Astrocyte (in vitro differentiated cells and primary cell): ENCODE results near the gene MOSMO. TPM values are rescaled to one million over a fixed set of nuclear protein-coding genes. Genes with fewer than 3 reads are reported as not detected.

Experiments used
- DNase-seq: peaks from one replicate; pipeline ENCODE4 v3.0.0-alpha.2; 2010; ENCODE audit warnings: low read depth
- FAIRE-seq: peaks from 2 replicates; lab custom pipeline; 2011; peaks lifted over from hg19 to GRCh38; lab: Jason Lieb, UNC
- H2AFZ ChIP-seq: 2 replicates; pipeline ENCODE4 v1.6.0; 2012; ENCODE audit warnings: low read depth, low read length, inconsistent platforms
- H3K27ac ChIP-seq: 2 replicates; pipeline ENCODE4 v1.5.1; 2011; ENCODE audit warnings: low read depth, low read length, inconsistent platforms
- H3K27me3 ChIP-seq: 2 replicates; pipeline ENCODE4 v1.6.0; 2011; ENCODE audit warnings: low read length, inconsistent platforms; ENCODE audit not compliant: insufficient read depth
- H3K36me3 ChIP-seq: 2 replicates; pipeline ENCODE4 v1.5.1; 2011; ENCODE audit warnings: low read length, inconsistent platforms; ENCODE audit not compliant: insufficient read depth
- H3K4me1 ChIP-seq: 2 replicates; pipeline ENCODE4 v1.5.1; 2011; ENCODE audit warnings: low read length, inconsistent platforms; ENCODE audit not compliant: insufficient read depth
- H3K4me2 ChIP-seq: 2 replicates; pipeline ENCODE4 v1.6.0; 2012; ENCODE audit warnings: low read length, inconsistent platforms
- H3K4me3 ChIP-seq: 2 replicates; pipeline ENCODE4 v1.5.1; 2011; ENCODE audit warnings: low read depth, mild to moderate bottlenecking, low read length, inconsistent platforms; ENCODE audit not compliant: insufficient read depth
- H3K79me2 ChIP-seq: 2 replicates; pipeline ENCODE4 v1.6.0; 2012; ENCODE audit warnings: mild to moderate bottlenecking, low read length, inconsistent platforms; ENCODE audit not compliant: insufficient read depth
- H3K9ac ChIP-seq: 2 replicates; pipeline ENCODE4 v1.6.0; 2012; ENCODE audit warnings: mild to moderate bottlenecking, low read length, inconsistent platforms
- H3K9me3 ChIP-seq: 2 replicates; pipeline ENCODE4 v1.5.1; 2012; ENCODE audit warnings: low read depth, mild to moderate bottlenecking, low read length, inconsistent platforms; ENCODE audit not compliant: insufficient read depth
- H4K20me1 ChIP-seq: 2 replicates; pipeline ENCODE4 v1.6.0; 2012; ENCODE audit warnings: low read length, inconsistent platforms; ENCODE audit not compliant: insufficient read depth
- H3K27ac Mint-ChIP-seq: one replicate; pipeline ENCODE4 v1.8.0; 2021; ENCODE audit warnings: mild to moderate bottlenecking, mixed read lengths; ENCODE audit not compliant: unreplicated experiment
- H3K27me3 Mint-ChIP-seq: one replicate; pipeline ENCODE4 v1.8.0; 2021; ENCODE audit warnings: low read depth, mixed read lengths; ENCODE audit not compliant: unreplicated experiment
- H3K36me3 Mint-ChIP-seq: one replicate; pipeline ENCODE4 v1.8.0; 2021; ENCODE audit warnings: low read depth, mixed read lengths; ENCODE audit not compliant: unreplicated experiment
- H3K4me1 Mint-ChIP-seq: one replicate; pipeline ENCODE4 v1.8.0; 2021; ENCODE audit warnings: low read depth, mixed read lengths; ENCODE audit not compliant: unreplicated experiment
- H3K4me3 Mint-ChIP-seq: one replicate; pipeline ENCODE4 v1.8.0; 2021; ENCODE audit warnings: mild to moderate bottlenecking, moderate library complexity, mixed read lengths; ENCODE audit not compliant: unreplicated experiment
- H3K9me3 Mint-ChIP-seq: one replicate; pipeline ENCODE4 v1.8.0; 2021; ENCODE audit warnings: mild to moderate bottlenecking, mixed read lengths; ENCODE audit not compliant: unreplicated experiment
- EZH2 ChIP-seq: IDR thresholded peaks from 2 replicates; pipeline ENCODE4 v1.6.1; 2012; ENCODE audit warnings: mild to moderate bottlenecking, low read length, inconsistent platforms; ENCODE audit not compliant: insufficient read depth
- total RNA-seq: library from RNA; stranded (reverse); gene quantifications from 2 replicates; pipeline ENCODE4 v1.2.1, GENCODE V29; 2021
- TF ChIP-seq, protein P1 (sequence below): IDR thresholded peaks from 2 replicates; pipeline ENCODE4 v1.5.1; 2011; ENCODE audit warnings: low read depth, mild to moderate bottlenecking, inconsistent platforms, low read length, moderate library complexity; ENCODE audit not compliant: insufficient read depth

Gene MOSMO
- total RNA-seq, 1 donor from 2014 or later: 11.5 TPM

DNA sequence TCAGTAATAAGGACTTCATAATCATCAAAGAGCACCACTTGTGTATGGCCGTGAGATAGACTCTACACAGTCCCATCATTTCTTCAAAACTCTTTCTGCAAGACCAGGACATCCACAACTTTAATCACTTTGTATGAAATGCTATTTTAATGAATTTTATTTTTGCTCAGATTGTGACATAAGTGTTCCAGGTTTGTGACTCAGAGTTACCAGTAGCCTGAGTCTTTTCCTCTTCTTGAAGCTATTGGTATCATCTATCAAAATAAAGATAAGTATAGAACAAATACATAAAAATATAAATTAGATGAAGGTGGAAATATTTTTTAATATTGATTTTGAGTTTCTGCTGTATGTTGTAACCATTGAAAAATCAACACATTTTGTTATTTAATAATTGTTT is 67.9 kb downstream of the MOSMO start:
- no peak overlapping the region for H3K27ac Mint-ChIP-seq
- H3K36me3 Mint-ChIP-seq: no peaks in the 10 kb centered on the region
- FAIRE-seq: no peak
- H3K4me1 Mint-ChIP-seq: no peaks in the 10 kb centered on the region
- H3K9me3 ChIP-seq: no peaks in the 10 kb centered on the region
- peaks cover 24% of the 10 kb centered on the region for H3K79me2 ChIP-seq
- peaks cover 5% of the 10 kb centered on the region for H3K4me1 ChIP-seq
- no peak overlapping the region for H3K4me3 Mint-ChIP-seq
- peak overlapping the region; percentile 47 for H3K27ac ChIP-seq
- DNase-seq: no peak
- peak overlapping the region; percentile 57 for H3K4me2 ChIP-seq
- no peak overlapping the region for H2AFZ ChIP-seq
- TF ChIP-seq, protein P1, sequence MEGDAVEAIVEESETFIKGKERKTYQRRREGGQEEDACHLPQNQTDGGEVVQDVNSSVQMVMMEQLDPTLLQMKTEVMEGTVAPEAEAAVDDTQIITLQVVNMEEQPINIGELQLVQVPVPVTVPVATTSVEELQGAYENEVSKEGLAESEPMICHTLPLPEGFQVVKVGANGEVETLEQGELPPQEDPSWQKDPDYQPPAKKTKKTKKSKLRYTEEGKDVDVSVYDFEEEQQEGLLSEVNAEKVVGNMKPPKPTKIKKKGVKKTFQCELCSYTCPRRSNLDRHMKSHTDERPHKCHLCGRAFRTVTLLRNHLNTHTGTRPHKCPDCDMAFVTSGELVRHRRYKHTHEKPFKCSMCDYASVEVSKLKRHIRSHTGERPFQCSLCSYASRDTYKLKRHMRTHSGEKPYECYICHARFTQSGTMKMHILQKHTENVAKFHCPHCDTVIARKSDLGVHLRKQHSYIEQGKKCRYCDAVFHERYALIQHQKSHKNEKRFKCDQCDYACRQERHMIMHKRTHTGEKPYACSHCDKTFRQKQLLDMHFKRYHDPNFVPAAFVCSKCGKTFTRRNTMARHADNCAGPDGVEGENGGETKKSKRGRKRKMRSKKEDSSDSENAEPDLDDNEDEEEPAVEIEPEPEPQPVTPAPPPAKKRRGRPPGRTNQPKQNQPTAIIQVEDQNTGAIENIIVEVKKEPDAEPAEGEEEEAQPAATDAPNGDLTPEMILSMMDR: no peak
- TF ChIP-seq EZH2: no peak
- no peaks in the 10 kb centered on the region for H3K27me3 ChIP-seq
- H3K27me3 Mint-ChIP-seq: no peaks in the 10 kb centered on the region
- H3K9me3 Mint-ChIP-seq: no peaks in the 10 kb centered on the region
- H3K9ac ChIP-seq: no peak overlapping the region
- peaks cover 24% of the 10 kb centered on the region for H4K20me1 ChIP-seq
- no peak overlapping the region for H3K4me3 ChIP-seq
- peaks cover 3% of the 10 kb centered on the region for H3K36me3 ChIP-seq

DNA sequence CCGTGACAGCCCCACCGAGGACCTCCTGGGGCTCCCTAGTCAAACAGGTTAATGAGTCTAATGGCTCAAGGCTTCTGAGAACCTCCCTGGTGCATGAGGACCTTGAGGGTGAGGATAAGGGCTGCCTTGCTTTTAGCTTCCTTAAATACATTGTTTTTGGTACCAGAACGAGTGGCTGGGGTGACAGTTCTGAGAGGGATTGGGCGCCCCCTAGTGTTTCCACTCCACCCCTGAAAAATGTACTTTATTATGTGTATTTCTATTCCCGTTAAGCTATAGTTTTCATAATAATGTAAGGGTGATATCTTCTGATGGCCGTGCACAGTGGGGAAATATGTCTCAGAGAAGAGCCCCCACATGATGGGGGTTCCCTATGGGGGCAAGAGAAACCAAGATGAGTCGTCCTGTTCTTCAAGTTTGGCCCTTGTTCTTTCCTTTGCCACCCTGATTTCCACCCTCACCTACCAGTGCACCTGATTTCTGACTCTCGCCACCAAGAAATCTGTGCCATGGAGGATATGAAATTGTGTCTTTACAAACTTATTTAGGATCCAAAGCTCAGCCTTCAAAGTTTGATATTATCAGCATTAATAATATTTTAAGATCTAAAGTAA is 69.9 kb downstream of the MOSMO start:
- H3K9me3 Mint-ChIP-seq: no peaks in the 10 kb centered on the region
- Histone ChIP-seq H4K20me1 (peaks cover 22% of the 10 kb centered on the region), H3K9me3 (no peaks in the 10 kb centered on the region), H3K79me2 (peaks cover 13% of the 10 kb centered on the region), H3K4me2 (no peak overlapping the region), H3K27me3 (no peaks in the 10 kb centered on the region), H3K36me3 (peaks cover 6% of the 10 kb centered on the region), H3K4me3 (no peak overlapping the region), H3K27ac (no peak overlapping the region), H3K4me1 (peaks cover 5% of the 10 kb centered on the region), H3K9ac (no peak overlapping the region), H2AFZ (no peak overlapping the region)
- no peaks in the 10 kb centered on the region for H3K36me3 Mint-ChIP-seq
- FAIRE-seq: no peak
- no peak overlapping the region for H3K4me3 Mint-ChIP-seq
- no peak overlapping the region for H3K27ac Mint-ChIP-seq
- no peaks in the 10 kb centered on the region for H3K4me1 Mint-ChIP-seq
- DNase-seq: peak; percentile 27
- no peaks in the 10 kb centered on the region for H3K27me3 Mint-ChIP-seq
- TF ChIP-seq, protein P1: peak; percentile 83
- no peak for TF ChIP-seq EZH2

DNA sequence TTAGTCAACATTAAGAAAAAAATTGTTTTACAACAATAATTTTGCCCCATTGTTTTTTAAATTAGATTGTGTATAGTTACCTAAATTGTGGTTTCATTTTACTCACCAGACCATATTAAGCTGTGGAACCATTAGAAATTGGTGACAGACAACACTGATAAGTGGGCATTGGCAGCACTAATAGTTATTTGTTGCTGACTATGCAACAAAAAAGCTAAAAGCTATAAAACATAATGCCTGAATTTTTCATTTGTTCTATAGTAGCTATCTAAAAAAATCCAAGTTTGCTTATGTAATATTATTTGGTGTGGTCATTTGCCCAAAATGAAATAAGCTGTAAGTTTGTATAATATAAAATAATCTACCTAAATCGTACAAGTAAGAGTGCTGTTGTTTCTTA is 70.7 kb downstream of the MOSMO start:
- no peak overlapping the region for H3K27ac ChIP-seq
- H3K4me1 Mint-ChIP-seq: no peaks in the 10 kb centered on the region
- FAIRE-seq: no peak
- H3K4me2 ChIP-seq: no peak overlapping the region
- no peak overlapping the region for H3K27ac Mint-ChIP-seq
- no peaks in the 10 kb centered on the region for H3K27me3 ChIP-seq
- peaks cover 6% of the 10 kb centered on the region for H3K79me2 ChIP-seq
- H3K4me3 ChIP-seq: no peak overlapping the region
- H3K4me3 Mint-ChIP-seq: no peak overlapping the region
- TF ChIP-seq, protein P1: no peak
- no peak for TF ChIP-seq EZH2
- no peaks in the 10 kb centered on the region for H3K27me3 Mint-ChIP-seq
- H3K36me3 ChIP-seq: peaks cover 6% of the 10 kb centered on the region
- H4K20me1 ChIP-seq: peaks cover 20% of the 10 kb centered on the region
- H3K9me3 ChIP-seq: no peaks in the 10 kb centered on the region
- peaks cover 5% of the 10 kb centered on the region for H3K4me1 ChIP-seq
- H3K36me3 Mint-ChIP-seq: no peaks in the 10 kb centered on the region
- no peaks in the 10 kb centered on the region for H3K9me3 Mint-ChIP-seq
- no peak for DNase-seq
- no peak overlapping the region for H3K9ac ChIP-seq
- no peak overlapping the region for H2AFZ ChIP-seq
